HG03571 (cell line): ENCODE measurements around the gene GGA2.
"Not testable (repeated sequence)": the region's sequence is repeated elsewhere in the genome, so short reads cannot be mapped to it uniquely, and the experiment has no call there.

Source experiments
- ATAC-seq: cut with Tn5 transposase; IDR thresholded peaks from one replicate; pipeline ENCODE4 v1.9.1; 2021; ENCODE audit not compliant: unreplicated experiment

GGA2 gene

DNA sequence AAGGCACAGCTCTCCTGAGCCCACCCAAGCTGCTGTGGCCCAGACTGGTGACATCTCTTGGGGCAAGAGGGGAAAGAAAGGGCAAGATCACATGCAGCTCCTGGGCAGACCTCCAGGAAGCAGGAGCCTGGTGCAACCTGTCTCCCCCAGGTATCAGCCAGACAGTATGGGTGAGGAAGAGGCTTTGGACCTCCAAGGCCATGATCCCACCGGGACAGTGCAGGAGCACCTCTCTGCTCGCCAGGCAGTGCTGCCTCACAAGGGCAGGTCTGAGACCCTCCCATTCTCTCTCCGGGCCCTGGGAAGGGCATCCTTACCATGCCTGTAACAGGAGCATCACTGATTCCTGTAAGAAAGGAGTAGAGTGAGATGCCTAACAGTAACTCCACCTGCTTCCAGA is 31.7 kb downstream of the GGA2 start:
- ATAC-seq, result no peak

DNA sequence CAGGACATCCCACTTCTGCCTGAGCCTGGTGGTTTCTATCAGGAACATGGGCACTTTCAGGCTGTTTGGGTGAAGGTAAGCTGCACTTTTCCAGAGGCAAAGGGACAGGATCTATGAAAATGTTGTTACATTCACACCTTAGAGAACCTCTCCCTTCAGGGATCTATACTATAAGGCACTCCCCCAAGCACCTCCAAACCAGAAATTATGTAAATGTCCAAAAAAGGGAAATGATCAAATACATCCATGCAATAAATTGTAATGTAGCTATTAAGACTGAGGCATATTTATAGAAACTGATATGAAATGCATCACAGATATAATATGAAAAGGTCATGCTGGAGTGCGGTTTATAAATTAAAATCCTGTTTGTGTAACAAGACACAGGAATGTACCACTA is 34.0 kb downstream of the GGA2 start:
- ATAC-seq, result no peak

DNA sequence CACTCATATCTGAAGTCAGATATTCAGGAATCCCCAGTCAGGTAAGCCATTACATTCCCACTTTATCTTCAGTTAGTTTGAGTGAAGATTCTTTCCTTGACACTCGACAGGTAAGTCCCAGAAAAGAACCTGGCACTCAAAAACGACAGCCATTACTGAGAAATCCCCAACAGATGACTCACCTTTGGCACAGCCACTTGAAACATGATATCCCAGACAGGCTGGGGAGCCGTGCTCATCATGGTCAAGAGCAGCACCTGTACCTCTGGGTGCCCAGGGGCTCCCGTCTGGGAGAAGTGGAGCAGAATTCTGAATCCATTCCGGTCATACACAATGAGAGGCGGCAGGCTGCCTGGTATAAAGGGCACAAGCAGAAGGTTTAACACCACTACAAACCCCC is 40.5 kb downstream of the GGA2 start:
- no peak for ATAC-seq

DNA sequence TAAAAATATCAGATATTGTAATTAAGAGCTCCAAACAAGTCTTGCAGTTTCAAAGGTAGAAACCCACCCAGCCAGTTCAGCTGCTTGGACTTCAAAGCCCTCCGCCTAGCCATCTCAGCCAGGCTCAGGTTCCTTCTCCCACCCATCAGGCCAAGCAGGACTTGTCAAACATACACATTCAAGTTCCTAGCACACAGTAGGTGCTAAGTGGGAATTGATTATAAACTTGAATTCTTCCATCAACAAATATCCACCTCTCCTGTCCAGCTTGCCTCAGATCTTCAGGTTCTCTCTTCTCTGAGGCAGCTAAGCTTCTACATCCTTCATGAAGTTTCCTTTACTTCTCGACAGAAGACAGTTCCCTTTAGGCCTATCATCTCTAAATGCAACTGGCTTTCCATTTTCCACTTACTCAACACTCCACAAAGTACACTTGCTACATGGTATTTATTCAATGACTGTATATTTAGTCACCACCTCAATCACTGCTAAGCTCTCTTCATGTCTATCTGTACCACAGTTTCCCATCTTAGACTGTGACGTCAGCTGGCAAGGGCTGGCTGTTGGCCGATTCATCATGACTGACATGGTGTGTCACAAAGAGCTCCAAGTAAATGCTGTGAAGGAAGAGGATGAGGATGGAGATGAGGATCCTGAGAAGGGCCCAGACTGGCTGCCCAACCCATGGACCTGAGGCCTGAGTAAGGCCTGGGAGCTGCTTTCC is 44.0 kb downstream of the GGA2 start:
- no peak for ATAC-seq

DNA sequence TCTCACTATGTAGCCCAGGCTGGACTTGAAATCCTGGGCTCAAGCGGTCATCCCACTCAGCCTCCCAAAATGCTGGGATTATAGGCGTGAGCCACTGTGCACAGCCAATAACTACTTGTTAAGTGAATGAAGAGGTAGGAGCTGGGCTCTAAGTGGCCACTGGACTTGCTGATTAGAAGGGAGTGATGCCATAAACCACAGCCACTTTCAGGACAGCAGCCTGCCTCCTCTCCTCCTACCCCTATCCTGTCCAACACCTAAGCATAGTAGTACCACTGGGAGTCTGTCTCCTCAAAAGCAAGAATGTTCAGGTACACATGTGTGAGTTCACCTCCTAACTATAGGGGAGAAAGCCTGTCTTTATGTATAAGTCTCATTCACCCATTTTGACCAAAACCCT is 45.1 kb downstream of the GGA2 start:
- no peak for ATAC-seq

DNA sequence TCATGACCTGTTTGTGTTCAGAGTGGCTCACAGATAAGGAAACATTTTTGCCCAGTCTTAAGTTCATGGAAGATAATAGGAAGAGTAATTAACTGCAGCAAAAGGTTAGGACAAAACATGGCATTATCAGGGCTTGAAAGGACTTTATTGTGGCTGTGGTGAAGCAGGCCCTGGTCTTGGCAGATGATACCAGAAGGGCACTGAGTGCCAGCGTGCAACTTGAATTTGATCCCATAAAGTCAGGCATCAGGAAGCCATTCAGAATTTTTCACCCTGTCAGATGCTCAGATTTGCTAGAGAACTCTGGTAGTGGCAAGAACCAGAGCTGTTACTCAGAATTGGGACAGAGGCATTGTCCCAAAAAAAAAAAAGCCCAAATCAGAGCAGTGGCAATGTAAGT is 46.1 kb downstream of the GGA2 start:
- no peak for ATAC-seq

DNA sequence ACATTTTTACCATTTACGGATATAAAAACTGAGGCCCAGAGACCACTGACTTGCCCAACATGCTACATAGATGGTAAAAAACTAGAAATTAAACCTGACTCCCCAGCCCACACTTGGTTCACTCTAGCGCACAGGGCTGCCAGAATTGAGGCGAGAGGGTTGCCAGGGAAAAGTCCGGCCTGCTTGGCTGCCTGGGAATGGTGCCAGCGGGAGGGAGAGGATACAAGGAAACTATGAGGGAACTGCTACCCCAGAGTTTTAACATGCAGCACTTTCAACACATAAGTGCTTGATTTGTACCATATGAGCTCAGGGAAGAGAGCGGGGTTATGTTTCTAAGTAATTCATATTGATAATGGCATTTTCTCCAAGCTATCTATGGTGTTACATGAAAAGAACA is 47.3 kb downstream of the GGA2 start:
- ATAC-seq, result not testable (repeated sequence)

DNA sequence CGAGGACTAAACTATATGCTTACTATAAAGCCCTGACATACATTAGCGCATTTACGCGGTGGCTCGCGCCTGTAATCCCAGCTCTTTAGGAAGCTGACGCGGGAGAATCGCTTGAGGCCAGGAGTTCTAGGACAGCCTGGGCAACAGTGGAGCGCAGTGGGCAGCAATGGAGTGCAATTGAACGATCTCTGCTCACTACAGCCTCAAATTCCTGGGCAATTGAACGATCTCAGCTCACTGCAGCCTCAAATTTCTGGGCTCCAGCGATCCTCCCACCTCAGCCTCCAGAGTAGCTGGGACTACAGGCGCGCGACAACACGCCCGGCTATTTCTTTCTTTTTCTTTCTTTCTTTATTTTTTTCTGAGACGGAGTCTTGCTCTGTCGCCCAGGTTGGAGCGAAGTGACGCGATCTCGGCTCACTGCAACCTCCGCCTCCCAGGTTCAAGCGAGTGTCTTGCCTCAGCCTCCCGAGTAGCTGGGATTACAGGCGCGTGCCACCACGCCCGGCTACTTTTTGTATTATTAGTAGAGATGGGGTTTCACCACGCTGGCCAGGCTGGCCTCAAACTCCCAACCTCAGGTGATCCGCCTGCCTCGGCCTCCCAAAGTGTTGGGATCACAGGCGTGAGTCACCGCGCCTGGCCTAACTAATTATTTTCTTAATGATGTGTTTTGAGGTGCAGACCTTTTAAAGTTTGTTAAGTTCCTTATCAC is 56.8 kb downstream of the GGA2 start:
- ATAC-seq, result no peak

DNA sequence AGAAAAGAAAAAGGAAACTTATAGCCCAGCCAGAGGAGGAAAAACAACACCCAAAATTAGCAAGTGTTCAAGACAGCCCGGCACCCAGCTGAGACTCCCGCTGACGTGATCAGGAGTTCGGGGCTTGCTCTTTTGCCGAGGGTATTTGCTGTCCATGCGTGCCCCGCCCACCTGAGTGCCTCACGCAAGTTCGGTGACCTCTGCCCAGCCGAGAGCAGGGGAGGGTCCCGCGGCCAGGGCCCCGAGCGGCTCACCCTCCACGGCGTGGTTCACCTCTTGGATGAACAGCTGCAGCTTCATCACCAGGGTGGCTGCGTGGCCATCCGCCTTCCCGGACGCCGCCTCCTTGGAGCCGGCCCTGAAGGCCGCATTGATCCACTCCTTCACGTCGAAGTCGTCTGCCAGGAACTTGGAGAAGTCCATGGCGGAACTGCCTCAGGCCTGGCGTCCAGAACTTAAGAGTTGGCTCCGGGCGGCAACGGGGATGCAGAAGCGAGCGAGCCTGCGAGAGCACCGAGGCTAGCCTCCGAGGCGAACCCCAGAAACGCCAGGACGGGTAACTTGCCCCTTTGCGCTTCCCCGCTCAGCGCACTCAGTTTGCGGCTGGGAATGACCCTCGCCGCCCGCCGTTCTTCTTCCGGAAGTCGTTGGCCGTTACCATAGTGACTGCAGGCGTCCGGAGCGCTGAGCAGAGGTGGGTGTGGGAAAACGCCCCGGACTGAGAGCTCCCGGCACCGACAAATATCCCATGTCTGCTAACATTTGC is 57.5 kb downstream of the GGA2 start, which contains the start of gene COG7:
TSS of gene COG7 (minus strand) at position 618 of the 766 bp plus-strand sequence. CDS start at position 423, 195 bp downstream.
- ATAC-seq, result peak; percentile 82

DNA sequence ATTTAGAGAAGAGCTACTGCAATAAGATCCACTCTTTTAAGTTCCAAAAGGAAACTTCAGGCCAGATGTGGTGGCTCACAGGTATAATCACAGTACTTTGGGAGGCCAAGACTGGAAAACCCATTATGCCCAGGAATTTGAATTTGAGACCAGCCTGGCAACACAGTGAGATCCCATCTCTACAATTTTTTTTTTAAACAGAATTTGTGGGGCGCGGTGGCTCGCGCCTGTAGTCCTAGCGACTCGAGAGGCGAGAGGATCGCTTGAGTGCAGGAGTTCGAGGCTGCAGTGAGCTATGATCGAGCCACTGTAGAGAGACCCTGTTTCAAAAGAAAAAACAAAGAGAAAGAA is 58.1 kb downstream of the GGA2 start:
- ATAC-seq, result no peak

DNA sequence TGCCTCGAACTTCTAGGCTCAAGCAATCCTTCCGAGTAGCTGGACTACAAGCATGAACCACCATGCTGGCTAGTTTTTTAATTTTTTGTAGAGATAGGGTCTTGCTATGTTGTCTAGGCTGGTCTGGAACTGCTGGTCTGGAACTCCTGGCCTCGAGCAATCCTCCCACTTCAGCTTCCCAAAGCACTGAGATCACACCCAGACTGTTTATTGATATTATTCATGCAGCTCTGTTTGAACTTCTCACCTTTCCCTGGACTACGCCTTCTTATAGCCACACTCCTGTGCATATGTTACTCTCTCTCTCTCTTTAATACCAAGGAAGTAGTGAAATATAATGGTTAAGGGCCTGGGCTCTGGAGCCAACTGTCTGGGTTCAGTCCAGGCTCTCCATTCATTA is 61.9 kb downstream of the GGA2 start:
- no peak for ATAC-seq

DNA sequence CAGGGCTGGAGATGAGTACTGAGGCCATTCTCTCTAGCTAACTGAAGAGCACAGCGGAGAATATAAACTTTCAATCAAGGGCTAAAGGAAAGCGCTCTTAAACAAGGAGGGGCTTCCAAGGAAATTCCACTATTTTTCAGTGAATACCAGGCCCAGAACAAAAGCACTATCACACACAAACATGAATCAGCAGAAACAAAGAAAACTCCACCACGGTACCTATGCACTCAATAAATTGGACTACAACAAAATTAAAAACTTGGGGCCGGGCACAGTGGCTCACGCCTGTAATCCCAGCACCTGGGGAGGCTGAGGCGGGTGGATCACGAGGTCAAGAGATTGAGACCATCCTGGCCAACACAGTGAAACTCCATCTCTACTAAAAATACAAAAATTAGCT is 72.8 kb downstream of the GGA2 start:
- ATAC-seq, result not testable (repeated sequence)

DNA sequence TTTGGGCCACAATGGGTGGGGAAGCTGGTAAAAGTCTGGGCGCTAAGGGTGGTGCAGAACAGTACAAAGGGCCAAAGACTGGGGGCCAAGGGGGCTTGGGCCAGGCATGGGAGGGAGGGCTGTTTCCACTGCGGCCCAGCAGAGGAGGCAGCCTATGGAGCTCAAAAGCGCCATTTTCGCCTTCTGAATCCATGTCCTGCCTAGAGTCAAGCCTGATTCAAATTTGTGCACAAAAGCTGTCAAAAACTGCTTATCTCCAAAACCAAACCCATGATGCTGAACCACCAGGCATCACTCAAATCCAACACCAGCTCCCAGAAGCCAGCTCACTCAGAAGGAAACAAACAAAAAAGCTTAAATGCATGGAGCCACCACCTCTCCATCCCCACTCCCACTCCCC is 73.3 kb downstream of the GGA2 start:
- ATAC-seq, result no peak

DNA sequence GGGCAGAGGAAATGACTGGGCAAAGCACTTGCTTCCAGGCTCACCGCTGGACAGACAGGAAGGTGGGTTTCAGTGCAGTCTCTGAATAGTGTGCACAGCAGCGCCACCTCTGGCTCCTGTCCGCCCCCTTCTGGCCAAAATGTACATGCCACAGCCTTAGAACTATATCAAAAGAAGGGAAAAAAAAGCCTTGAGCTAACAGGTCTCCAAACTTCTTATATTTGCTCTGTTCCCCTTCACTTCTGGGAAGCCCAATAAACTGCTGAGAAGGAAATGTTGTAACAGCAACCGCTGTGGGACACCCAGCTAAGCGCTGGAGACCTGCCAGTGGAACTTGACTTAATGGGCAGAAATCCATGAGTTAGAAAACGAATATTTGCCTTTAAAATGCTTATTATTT is 74.8 kb downstream of the GGA2 start:
- ATAC-seq, result no peak

DNA sequence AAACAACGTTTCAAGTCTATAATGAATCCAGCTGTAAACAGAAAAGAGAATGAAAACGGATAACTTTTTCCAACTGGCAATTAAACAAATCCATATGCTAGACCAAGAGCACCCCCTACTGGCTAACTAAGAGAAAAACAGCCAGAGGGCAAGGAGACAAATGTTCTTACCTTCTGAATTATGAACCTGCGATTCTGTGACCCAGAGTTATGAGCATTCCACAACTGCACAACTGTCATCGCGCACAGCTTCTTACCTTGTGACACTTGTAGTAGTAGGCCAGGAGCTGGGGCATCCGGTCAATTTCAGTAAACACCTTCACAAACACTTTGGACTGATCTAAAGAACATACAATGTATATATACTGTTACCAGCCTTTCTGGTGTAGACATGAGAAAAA is 75.9 kb downstream of the GGA2 start:
- ATAC-seq, result no peak

DNA sequence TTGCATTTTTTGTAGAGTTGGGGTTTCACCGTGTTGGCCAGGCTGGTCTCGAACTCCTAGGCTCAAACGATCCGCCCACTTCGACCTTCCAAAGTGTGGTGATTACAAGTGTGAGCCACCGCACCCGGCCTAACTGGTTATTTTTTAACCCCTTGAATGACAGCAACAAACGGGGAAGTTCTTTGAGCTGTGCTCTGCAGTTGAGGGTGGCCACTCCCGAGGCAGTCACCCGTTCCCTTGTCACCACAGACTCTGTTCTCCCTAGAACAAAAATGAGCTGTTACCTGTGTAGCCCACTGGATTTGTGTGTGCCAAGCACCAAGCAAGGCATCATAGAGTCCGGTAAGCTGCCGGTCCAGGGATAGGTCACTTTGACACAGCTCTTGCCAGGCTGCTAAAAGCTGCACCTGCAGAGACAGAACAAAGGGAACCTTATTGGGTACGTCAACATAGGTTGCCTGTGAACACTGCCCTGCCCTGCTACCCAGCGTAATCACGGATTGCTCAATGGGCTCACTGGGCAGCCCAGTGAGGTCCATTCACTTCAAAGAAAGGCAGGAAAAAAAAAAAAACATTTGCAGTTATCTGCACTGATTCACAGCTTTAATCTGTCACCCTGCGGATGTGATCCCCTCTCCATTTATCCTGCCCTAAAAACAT is 76.9 kb downstream of the GGA2 start:
- no peak for ATAC-seq

DNA sequence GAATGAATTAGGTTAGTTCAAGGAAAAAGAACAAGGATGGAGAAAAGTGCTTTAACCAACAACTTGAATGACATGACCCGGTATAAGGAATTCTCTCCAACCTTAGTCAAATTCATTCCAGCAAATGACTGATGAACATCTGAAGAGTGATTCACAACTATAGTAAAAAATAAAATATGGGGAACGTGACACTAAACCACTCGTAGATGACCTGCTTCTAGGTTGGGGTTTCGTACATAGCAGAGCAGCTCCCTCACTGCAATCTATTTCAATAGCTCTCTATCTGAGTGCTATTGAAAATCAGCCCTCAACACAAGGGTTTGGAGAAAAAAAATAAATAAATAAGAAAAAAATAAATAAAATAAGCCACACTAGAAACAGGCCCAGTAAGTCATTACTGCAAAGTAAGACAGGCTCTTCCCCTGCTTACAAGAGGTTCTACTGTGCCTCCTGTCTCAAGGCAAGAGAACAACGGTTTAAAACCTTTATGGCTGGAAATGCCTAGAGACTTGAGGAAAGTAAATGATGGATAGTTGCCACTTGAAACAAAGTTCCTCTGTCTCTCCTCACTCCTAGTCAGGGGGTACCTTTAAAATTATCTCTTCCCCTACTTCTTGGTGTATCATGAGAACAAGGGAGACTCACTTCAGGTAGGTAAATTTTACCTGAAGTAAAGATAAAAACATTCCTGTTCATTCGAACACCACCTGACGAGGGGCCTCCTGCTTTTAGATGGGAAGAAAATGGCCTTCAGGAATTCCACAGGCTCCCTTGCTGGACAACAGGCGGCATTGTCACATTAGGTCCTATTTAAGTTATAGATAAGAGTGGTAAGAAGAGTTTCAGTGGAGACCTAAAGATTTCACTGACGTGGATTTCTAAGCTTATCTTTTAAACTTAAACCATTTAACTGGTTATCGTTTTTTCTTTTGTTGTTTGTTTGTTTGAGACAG is 77.8 kb downstream of the GGA2 start:
- ATAC-seq, result no peak

DNA sequence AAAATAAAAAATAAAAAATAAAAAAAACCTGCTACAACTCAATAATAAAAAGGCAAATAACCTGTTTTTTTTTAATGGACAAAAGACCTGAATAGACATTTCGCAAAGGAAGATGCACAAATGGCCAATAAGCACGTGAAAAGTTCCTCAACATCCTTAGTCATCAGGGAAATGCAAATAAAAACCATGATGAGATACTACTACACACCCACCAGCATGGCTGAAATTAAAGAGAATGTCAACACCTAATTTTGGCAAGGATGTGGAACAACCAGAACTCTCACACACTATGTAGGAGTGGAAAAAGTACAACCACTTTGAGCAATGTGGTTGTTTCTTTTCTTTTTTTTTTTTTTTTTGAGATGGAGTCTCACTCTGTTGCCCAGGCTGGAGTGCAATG is 81.9 kb downstream of the GGA2 start:
- no peak for ATAC-seq

DNA sequence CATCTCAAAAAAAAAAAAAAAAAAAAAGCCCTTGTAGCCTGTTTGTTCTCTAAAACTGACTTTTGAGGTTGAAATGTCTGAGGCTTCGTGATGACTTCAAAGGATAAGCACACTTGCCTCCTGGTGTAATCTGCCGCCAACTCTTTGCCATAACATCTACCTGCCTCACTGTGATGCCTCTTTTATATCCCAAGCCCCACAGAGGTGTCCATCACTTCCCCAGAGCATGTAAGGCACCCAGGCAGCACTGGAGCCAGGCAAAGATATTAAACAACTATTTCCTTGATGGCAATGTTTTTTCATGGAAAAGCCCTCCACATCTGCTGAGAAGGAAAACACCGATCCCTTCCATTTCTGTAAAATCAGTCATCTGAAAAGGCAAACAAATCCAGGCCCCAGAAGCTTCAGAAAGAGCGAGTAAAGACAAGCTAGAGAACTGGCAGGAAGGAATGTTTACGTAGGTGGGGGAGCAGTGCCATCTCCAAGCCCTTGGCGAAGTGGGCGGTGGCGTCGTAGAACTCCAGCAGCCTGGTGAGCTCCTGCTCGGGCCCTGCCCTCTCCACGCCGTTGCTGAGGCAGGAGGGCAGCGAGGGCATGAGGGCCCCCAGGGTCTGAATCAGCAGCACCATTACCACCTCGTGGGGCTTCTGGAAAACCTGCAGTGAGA is 85.9 kb downstream of the GGA2 start:
- ATAC-seq, result no peak

DNA sequence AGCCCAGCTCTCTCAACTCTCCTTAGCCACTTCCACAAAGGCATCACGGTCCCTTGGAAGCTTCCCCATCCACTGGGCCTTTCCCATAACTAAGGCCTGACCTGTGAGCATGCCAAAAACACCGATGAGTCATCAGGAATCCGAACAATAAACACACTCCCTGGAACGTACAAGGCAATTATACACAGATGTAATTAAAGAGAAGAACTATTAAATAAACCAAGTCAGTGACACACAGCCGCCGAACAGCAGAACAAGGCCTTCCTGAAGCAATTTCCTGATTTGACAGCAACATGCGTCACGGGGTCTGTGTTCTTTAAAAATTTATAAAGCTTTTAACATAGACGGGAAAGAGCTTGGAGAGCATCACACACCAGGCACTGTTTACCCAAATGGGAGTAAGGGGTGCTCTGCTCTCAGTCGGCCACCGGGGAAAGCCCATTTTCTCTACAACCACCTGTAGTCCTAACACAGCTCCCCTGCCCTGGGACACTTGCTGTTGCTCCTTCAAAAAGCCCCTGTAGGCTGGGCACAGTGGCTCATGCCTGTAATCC is 86.7 kb downstream of the GGA2 start:
- no peak for ATAC-seq
